HepG2 (cell line): Measurements from ENCODE around the gene MAP1LC3B. TPM values are rescaled to one million over a fixed set of nuclear protein-coding genes. Genes with fewer than 3 reads are reported as not detected.

Experiments
- CHD2 ChIP-seq: IDR thresholded peaks from 2 replicates; pipeline ENCODE4 v1.6.1; 2011; ENCODE audit warnings: low read depth, low read length, improper control_type of control experiment
- ETV6 ChIP-seq: sonication (generic); formaldehyde crosslinking; conservative IDR thresholded peaks from 2 replicates; pipeline ENCODE4 v1.4.0; 2020; ENCODE audit warnings: missing genetic modification reagents
- HOXA9 ChIP-seq: sonication (generic); formaldehyde crosslinking; IDR thresholded peaks from 2 replicates; pipeline ENCODE4 v1.8.1; 2022; ENCODE audit warnings: missing genetic modification reagents, mild to moderate bottlenecking, moderate library complexity, borderline replicate concordance
- MAFF ChIP-seq: IDR thresholded peaks from 2 replicates; pipeline ENCODE4 v1.6.1; 2011; ENCODE audit warnings: low read depth, low read length, improper control_type of control experiment
- MEIS1 ChIP-seq: sonication (generic); formaldehyde crosslinking; IDR thresholded peaks from 2 replicates; pipeline ENCODE4 v1.9.0; 2021; ENCODE audit warnings: mild to moderate bottlenecking, missing genetic modification reagents, moderate library complexity, borderline replicate concordance
- SKI ChIP-seq: fragments of 450-650 bp; IDR thresholded peaks from one replicate; pipeline ENCODE4 v1.6.1; 2018; ENCODE audit warnings: mild to moderate bottlenecking; ENCODE audit not compliant: partially characterized antibody
- ZNF484 ChIP-seq: sonication (generic); formaldehyde crosslinking; IDR thresholded peaks from 2 replicates; pipeline ENCODE4 v1.5.1; 2020; ENCODE audit warnings: mild to moderate bottlenecking, low read depth, missing genetic modification reagents, borderline replicate concordance
- ZNF503 ChIP-seq: sonication (generic); formaldehyde crosslinking; IDR thresholded peaks from 2 replicates; pipeline ENCODE4 v1.4.0; 2020; ENCODE audit warnings: missing genetic modification reagents
- ZNF577 ChIP-seq: sonication (generic); formaldehyde crosslinking; IDR thresholded peaks from 2 replicates; pipeline ENCODE4 v1.4.0; 2020; ENCODE audit warnings: mild to moderate bottlenecking, low read depth, missing genetic modification reagents, borderline replicate concordance
- ZSCAN31 ChIP-seq: sonication (generic); formaldehyde crosslinking; IDR thresholded peaks from 2 replicates; pipeline ENCODE4 v1.5.0; 2020; ENCODE audit warnings: low read depth, mild to moderate bottlenecking, missing genetic modification reagents
- polyA plus RNA-seq, 8 experiments: library from polyadenylated mRNA; depleted of rRNA in 3 of 8; stranded (reverse) in 7 of 8; unstranded in 1 of 8; fragments of >200 nt; fragmentation: Illumina TruSeq in 4 of 8; extraction: Trizol in 4 of 8; gene quantifications; 2 replicates each; pipeline versions ENCODE4 v1.2.1 to v1.2.3, GENCODE V29; 2011 to 2016; ENCODE audit warnings: low read depth in 4 of 8, missing spikeins in 1 of 8, mixed read lengths in 1 of 8; ENCODE audit not compliant: insufficient read depth in 1 of 8
- total RNA-seq, 5 experiments: library from RNA; depleted of rRNA; stranded (reverse); fragments of >200 nt; fragmentation: Illumina TruSeq; extraction: Trizol; gene quantifications; 2 replicates each; pipeline ENCODE4 v1.2.3, GENCODE V29; 2016; ENCODE audit warnings: low read depth in 1 of 5
- TF ChIP-seq, protein P1 (sequence below): sonication (generic); formaldehyde crosslinking; IDR thresholded peaks from 2 replicates; pipeline ENCODE4 v1.4.0; 2020; ENCODE audit warnings: missing genetic modification reagents, borderline replicate concordance

The MAP1LC3B gene
- total and polyA plus RNA-seq, 2 of the 13 experiments (the other 11 are each of a cell fraction or from before 2014, with no cell fraction given): 15.7 to 37.4 TPM

DNA sequence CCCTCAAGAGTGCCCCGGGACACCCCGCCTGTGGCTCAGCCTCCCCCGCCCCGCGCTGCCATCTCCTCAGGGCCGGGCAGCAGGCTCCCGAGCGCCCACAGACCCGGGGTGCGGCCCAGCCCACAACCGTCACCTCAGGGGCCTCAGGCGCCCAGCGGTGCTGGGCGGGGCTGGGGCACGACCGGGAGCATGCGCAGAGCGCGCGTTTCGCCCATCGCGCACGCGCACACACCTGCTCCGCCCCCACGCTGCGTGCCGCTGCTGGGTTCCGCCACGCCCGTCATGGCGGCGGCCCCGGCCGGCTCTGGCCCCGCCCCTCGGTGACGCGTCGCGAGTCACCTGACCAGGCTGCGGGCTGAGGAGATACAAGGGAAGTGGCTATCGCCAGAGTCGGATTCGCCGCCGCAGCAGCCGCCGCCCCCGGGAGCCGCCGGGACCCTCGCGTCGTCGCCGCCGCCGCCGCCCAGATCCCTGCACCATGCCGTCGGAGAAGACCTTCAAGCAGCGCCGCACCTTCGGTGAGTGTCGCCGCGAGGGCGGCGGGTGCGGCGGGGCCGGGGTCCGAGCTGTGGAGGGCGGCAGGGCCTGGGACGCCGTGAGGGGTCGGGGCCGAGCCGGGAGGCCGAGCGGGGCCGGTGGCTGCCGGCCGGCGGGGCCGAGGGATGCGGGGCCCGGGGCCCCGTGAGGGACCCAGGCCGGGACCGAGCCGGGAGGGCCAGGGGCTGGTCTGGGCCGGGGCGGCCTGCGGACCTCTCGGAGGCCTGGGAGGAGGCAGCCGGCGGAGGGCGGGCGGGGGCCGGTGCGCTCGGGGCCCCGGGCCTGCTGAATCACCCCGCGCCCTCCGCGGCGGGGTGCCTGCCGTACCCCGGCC is at the start of gene MAP1LC3B (continued):
- TF ChIP-seq, protein P1, sequence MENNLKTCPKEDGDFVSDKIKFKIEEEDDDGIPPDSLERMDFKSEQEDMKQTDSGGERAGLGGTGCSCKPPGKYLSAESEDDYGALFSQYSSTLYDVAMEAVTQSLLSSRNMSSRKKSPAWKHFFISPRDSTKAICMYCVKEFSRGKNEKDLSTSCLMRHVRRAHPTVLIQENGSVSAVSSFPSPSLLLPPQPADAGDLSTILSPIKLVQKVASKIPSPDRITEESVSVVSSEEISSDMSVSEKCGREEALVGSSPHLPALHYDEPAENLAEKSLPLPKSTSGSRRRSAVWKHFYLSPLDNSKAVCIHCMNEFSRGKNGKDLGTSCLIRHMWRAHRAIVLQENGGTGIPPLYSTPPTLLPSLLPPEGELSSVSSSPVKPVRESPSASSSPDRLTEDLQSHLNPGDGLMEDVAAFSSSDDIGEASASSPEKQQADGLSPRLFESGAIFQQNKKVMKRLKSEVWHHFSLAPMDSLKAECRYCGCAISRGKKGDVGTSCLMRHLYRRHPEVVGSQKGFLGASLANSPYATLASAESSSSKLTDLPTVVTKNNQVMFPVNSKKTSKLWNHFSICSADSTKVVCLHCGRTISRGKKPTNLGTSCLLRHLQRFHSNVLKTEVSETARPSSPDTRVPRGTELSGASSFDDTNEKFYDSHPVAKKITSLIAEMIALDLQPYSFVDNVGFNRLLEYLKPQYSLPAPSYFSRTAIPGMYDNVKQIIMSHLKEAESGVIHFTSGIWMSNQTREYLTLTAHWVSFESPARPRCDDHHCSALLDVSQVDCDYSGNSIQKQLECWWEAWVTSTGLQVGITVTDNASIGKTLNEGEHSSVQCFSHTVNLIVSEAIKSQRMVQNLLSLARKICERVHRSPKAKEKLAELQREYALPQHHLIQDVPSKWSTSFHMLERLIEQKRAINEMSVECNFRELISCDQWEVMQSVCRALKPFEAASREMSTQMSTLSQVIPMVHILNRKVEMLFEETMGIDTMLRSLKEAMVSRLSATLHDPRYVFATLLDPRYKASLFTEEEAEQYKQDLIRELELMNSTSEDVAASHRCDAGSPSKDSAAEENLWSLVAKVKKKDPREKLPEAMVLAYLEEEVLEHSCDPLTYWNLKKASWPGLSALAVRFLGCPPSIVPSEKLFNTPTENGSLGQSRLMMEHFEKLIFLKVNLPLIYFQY (CRISPR knock-in tag): peak; percentile 78
- TF ChIP-seq ZSCAN31 (CRISPR knock-in tag): peak; percentile 98
- 0 out of 2 replicates have a peak, but pooled peaks have one; percentile 29 for TF ChIP-seq ZNF577
- TF ChIP-seq ZNF503: peak; percentile 81; the same call in 1 of the 2 replicates
- TF ChIP-seq HOXA9: peak; percentile 100
- peak; percentile 96 for TF ChIP-seq ETV6 (CRISPR knock-in tag)
- TF ChIP-seq MEIS1 (CRISPR knock-in tag): peak; percentile 84
- peak; percentile 7 for TF ChIP-seq SKI
- TF ChIP-seq MAFF: no peak
- TF ChIP-seq ZNF484 (CRISPR knock-in tag): no peak; the same call in 1 of the 2 replicates
- peak; percentile 46; the same call in 1 of the 2 replicates for TF ChIP-seq CHD2
